Measurements from ENCODE around the gene LTO1.

LTO1 gene

GRCh38 chr11:69644071-69644961 lies 30.8 kb downstream of the LTO1 start:
- no peak for DNase-seq

GRCh38 chr11:69643646-69644045 lies 31.5 kb downstream of the LTO1 start:
- DNase-seq: no peak

- DNase-seq: peak; percentile 75
These were observed 32.1 kb downstream of the LTO1 start for GRCh38 chr11:69642913-69643632.

- no peak for DNase-seq
These were observed 32.6 kb downstream of the LTO1 start for GRCh38 chr11:69642549-69642912.

GRCh38 chr11:69641681-69642548 lies 33.2 kb downstream of the LTO1 start:
- DNase-seq: no peak

GRCh38 chr11:69640995-69641581 lies 34.1 kb downstream of the LTO1 start, which contains the start of gene CCND1:
CCND1 (plus strand) TSS chr11:69641156; CDS start chr11:69641314, 158 bp downstream.
- DNase-seq: no peak

- no peak for DNase-seq
These were observed 34.7 kb downstream of the LTO1 start for GRCh38 chr11:69640260-69640994.

GRCh38 chr11:69639831-69640230 lies 35.3 kb downstream of the LTO1 start:
- no peak for DNase-seq

- DNase-seq: no peak
These were observed 36.0 kb downstream of the LTO1 start for GRCh38 chr11:69638941-69639681.

- no peak for DNase-seq
These were observed 36.9 kb downstream of the LTO1 start for GRCh38 chr11:69637941-69638871.

- no peak for DNase-seq
These were observed 37.8 kb downstream of the LTO1 start for GRCh38 chr11:69637198-69637940.

- no peak for DNase-seq
These were observed 38.5 kb downstream of the LTO1 start for GRCh38 chr11:69636512-69637197.

GRCh38 chr11:69635804-69636511 lies 39.2 kb downstream of the LTO1 start:
- DNase-seq: no peak

GRCh38 chr11:69635195-69635594 lies 40.0 kb downstream of the LTO1 start:
- DNase-seq: no peak

GRCh38 chr11:69634590-69634989 lies 40.6 kb downstream of the LTO1 start:
- no peak for DNase-seq

- DNase-seq: no peak
These were observed 41.1 kb downstream of the LTO1 start for GRCh38 chr11:69634069-69634468.

GRCh38 chr11:69632900-69633299 lies 42.3 kb downstream of the LTO1 start:
- no peak for DNase-seq

GRCh38 chr11:69630424-69630823 lies 44.7 kb downstream of the LTO1 start:
- DNase-seq: no peak

All from NCI-H774 (cell line).